Upper lobe of left lung (tissue), 6 donors: ENCODE data around the gene FAXDC2. TPM values are rescaled to one million over a fixed set of nuclear protein-coding genes. Genes with fewer than 3 reads are reported as not detected.

ENCODE experiments used
- ATAC-seq, 2 donors: fragments of 200-7000 bp; cut with Tn5 transposase; one replicate each; pipeline ENCODE4 v1.9.1; 2022; ENCODE audit warnings: mild to moderate bottlenecking in 2 of 2, moderate library complexity in 2 of 2; ENCODE audit not compliant: low FRiP score in 2 of 2
- DNase-seq, 2 donors: peaks; one replicate each; pipeline ENCODE4 v3.0.0-alpha.2; 2019 to 2020
- H3K27ac ChIP-seq, 4 donors: fragments of 200-600 bp; sonication (generic); one replicate each; pipeline ENCODE4 v1.5.1; 2016 to 2019
- H3K27me3 ChIP-seq, 4 donors: fragments of 200-600 bp; sonication (generic); one replicate each; pipeline ENCODE4 v1.5.1; 2017 to 2019
- H3K36me3 ChIP-seq, 4 donors: fragments of 200-600 bp; sonication (generic); one replicate each; pipeline ENCODE4 v1.5.1; 2016 to 2019
- H3K4me1 ChIP-seq, 4 donors: fragments of 200-600 bp; sonication (generic); one replicate each; pipeline ENCODE4 v1.5.1; 2018 to 2019
- H3K4me3 ChIP-seq, 4 donors: fragments of 200-600 bp; sonication (generic); one replicate each; pipeline ENCODE4 v1.5.1; 2017 to 2019; ENCODE audit warnings: mild to moderate bottlenecking in 2 of 4, moderate library complexity in 1 of 4
- H3K9me3 ChIP-seq, 4 donors: fragments of 200-600 bp; sonication (generic); one replicate each; pipeline ENCODE4 v1.5.1; 2018 to 2019
- EP300 ChIP-seq, 4 donors: sonication (generic); formaldehyde crosslinking; IDR thresholded peaks; one replicate each; pipeline ENCODE4 v1.5.1; 2017; ENCODE audit warnings: antibody characterized with exemption in 4 of 4, control low read depth in 2 of 4
- POLR2A ChIP-seq, 4 donors: fragments of 450-650 bp; IDR thresholded peaks; one replicate each; pipeline ENCODE4 v1.5.1; 2016 to 2017; ENCODE audit warnings: antibody characterized with exemption in 4 of 4, mild to moderate bottlenecking in 2 of 4
- POLR2AphosphoS5 ChIP-seq, 2 donors: sonication (generic); formaldehyde crosslinking; IDR thresholded peaks; one replicate each; pipeline ENCODE4 v1.5.1; 2017; ENCODE audit warnings: antibody characterized with exemption in 2 of 2
- WGBS, 2 donors: methylation state at CpG; one replicate each; pipeline ENCODE4 v1.1.5; 2017 to 2018; 5-methylcytosine and 5-hydroxymethylcytosine counted together
- total RNA-seq, 6 donors: library from RNA; depleted of rRNA in 4 of 6; stranded (reverse); fragments of >200 nt in 4 of 6; gene quantifications; one replicate each; pipeline versions ENCODE4 v1.1.0 to v1.2.1, GENCODE V29; 2016 to 2021
- TF ChIP-seq, protein P1 (sequence below), 6 experiments: fragments of 450-650 bp in 4 of 6; fragments of 200-600 bp in 2 of 6; sonication (generic) in 2 of 6; IDR thresholded peaks; one replicate each; pipeline ENCODE4 v1.5.1; 2016 to 2019; ENCODE audit warnings: antibody characterized with exemption in 6 of 6
- donor health status: DM: no; HTN: no; CAD: no; lungs with moderate emphysema.
- donor health status: DM: no; HTN: yes; CAD: no; lungs with severe emphysema.

The FAXDC2 gene
- total RNA-seq, 6 donors from 2014 or later, result 41.7 to 147 (median 60.2) TPM

DNA sequence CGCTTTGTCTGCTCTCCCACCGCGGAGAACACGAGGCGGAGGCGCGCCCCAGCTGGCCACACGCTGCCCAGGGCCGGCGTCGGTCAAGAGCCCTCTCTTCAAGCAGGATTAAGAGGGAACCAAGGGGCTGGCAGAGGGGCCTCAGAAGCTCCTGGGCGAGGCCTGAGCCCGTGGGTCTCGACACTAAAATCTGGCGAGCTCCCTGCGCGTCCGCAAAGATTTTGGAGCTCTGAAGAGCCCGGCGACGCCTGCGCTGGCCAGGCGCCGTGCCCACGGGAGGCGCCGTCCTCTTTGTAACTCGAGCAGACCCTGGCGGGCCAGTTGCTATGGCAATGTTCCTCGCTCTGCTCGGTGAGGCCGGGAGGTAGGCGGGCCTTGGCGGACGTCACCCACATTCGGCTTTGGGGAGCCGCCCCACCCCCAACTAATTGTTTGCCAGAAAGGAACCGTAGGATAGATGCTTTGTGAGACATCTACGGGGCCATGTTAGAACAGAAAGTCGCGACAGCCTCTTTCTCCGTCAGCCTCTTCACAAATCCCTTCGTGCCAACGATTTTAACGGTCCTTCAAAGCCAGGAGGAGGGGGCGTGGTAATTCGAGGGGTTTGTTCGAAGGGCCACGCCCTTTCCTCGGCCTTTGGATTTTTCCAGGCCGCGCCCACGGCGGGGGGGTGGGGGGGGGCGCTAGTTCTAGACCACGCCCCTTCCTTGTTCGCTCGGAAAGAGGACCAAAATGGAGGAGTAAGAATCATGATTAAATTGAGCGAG, 7.3 kb upstream of the FAXDC2 start:
- Histone ChIP-seq H3K27me3 (no peaks in the 10 kb centered on the region), H3K27ac (peak overlapping the region; percentile 97 to 98 (median 98)), H3K36me3 (no peaks in the 10 kb centered on the region), H3K4me1 (peaks cover 34 to 49% (median 40%) of the 10 kb centered on the region in 4 donors), H3K9me3 (no peaks in the 10 kb centered on the region), H3K4me3 (peak overlapping the region; percentile 53 to 89 (median 78))
- peak; percentile 96 to 97 for DNase-seq
- peak; percentile 92 to 96 for ATAC-seq
- TF ChIP-seq POLR2A (IDR thresholded peaks at IDR 0.05), result peak in 3 of 4 donors; percentile 74 to 86 (median 80)
- TF ChIP-seq POLR2AphosphoS5 (IDR thresholded peaks at IDR 0.05), result peak; percentile 47 to 81
- TF ChIP-seq, protein P1, sequence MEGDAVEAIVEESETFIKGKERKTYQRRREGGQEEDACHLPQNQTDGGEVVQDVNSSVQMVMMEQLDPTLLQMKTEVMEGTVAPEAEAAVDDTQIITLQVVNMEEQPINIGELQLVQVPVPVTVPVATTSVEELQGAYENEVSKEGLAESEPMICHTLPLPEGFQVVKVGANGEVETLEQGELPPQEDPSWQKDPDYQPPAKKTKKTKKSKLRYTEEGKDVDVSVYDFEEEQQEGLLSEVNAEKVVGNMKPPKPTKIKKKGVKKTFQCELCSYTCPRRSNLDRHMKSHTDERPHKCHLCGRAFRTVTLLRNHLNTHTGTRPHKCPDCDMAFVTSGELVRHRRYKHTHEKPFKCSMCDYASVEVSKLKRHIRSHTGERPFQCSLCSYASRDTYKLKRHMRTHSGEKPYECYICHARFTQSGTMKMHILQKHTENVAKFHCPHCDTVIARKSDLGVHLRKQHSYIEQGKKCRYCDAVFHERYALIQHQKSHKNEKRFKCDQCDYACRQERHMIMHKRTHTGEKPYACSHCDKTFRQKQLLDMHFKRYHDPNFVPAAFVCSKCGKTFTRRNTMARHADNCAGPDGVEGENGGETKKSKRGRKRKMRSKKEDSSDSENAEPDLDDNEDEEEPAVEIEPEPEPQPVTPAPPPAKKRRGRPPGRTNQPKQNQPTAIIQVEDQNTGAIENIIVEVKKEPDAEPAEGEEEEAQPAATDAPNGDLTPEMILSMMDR (IDR thresholded peaks at IDR 0.05), result peak in 3 of 6 experiments; percentile 12 to 20 (median 15)
- TF ChIP-seq EP300 (IDR thresholded peaks at IDR 0.05), result no peak
- WGBS, 2 donors, result 0 to 3% methylated on average over 29 to 50 of the region's 59 CpGs

DNA sequence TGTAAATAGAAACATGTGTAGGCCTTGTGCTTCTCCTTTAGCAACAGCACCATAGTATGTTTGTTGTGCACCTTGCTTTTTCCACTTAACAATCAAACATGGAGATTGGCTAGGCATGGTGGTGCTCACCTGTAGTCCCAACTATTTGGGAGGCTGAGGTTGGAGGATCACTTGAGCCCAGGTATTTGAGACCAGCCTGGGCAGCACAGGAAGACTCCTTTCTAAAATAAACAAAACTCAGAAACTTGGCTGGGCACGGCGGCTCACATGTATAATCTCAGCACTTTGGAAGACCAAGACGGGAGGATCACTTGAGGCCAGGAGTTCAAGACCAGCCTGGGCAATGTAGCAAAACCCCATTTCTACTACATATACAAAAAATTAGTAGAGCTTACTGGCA, 948 bp upstream of the FAXDC2 start:
- Histone ChIP-seq H3K27ac (peak overlapping the region; percentile 54 to 86 (median 76)), H3K27me3 (no peaks in the 10 kb centered on the region), H3K36me3 (no peaks in the 10 kb centered on the region), H3K4me1 (peaks cover 17 to 56% (median 34%) of the 10 kb centered on the region in 4 donors), H3K4me3 (peak overlapping the region in 1 of 4 donors; percentile 60), H3K9me3 (no peaks in the 10 kb centered on the region)
- 64 to 75% methylated on average over 3 of the region's 3 CpGs for WGBS, 2 donors
- DNase-seq, result no peak
- ATAC-seq, result no peak
- no peak for TF ChIP-seq POLR2A (IDR thresholded peaks at IDR 0.05)
- no peak for TF ChIP-seq POLR2AphosphoS5 (IDR thresholded peaks at IDR 0.05)
- TF ChIP-seq, protein P1 (IDR thresholded peaks at IDR 0.05), result no peak
- no peak for TF ChIP-seq EP300 (IDR thresholded peaks at IDR 0.05)

DNA sequence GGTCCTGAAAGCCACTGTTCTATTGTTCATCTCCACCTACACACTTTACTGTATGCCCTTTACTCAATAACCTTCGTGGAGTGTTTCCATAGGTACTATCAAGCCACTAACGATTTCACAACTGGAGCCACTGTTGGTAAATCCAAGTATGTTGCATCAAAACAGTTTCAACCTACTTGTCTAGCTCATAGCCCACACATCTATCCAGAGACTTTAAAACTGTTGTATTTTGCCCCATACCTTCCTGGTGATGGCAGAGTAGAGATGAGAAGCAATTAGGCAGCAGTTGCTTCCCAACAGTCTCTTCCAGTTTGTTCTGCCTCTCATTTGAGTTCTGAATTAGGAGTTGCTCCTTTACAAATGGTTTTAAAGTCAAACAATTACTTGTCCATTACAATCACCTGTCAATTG, 607 bp downstream of the FAXDC2 start:
- no peak for DNase-seq
- peak overlapping the region; percentile 37 to 63 (median 56) for H3K4me3 ChIP-seq
- 11 to 14% methylated on average over 2 of the region's 2 CpGs for WGBS, 2 donors
- ATAC-seq, result peak; percentile 44 to 49
- no peaks in the 10 kb centered on the region for H3K9me3 ChIP-seq
- H3K27me3 ChIP-seq, result no peaks in the 10 kb centered on the region
- H3K27ac ChIP-seq, result peak overlapping the region; percentile 54 to 86 (median 76)
- peaks cover 23 to 51% (median 38%) of the 10 kb centered on the region in 4 donors for H3K4me1 ChIP-seq
- TF ChIP-seq POLR2AphosphoS5 (IDR thresholded peaks at IDR 0.05), result no peak
- TF ChIP-seq, protein P1 (IDR thresholded peaks at IDR 0.05), result no peak
- TF ChIP-seq POLR2A (IDR thresholded peaks at IDR 0.05), result no peak
- no peak for TF ChIP-seq EP300 (IDR thresholded peaks at IDR 0.05)
- no peaks in the 10 kb centered on the region for H3K36me3 ChIP-seq

DNA sequence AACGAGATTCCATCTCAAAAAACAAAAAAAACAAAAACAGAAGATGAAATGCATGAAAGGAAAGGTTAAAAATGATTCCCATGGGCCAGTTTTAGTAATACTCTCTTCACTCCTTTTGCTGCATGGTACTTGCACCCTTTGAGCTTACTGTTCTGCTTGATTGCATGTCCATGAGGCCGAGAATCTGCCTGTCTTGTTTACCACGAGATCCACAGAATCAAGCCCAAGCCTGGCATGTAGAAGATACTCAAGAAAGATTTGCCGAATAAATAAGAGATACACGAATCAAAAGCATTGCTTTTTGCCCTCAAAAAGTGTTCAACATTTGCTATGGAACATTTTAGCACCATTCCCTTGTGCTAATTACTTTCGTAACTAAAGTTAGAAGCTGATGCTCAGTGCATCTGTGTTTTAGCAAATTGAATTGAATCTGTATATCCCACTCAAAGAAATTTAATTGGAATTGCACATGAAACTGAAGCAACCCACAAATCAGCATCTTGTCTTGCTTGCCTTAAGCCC, 1.1 kb downstream of the FAXDC2 start:
- ATAC-seq, result no peak
- no peaks in the 10 kb centered on the region for H3K9me3 ChIP-seq
- H3K27me3 ChIP-seq, result no peaks in the 10 kb centered on the region
- peak overlapping the region in 3 of 4 donors; percentile 54 to 86 (median 85) for H3K27ac ChIP-seq
- no peaks in the 10 kb centered on the region for H3K36me3 ChIP-seq
- 49 to 68% methylated on average over 6 of the region's 6 CpGs for WGBS, 2 donors
- no peak for DNase-seq
- H3K4me3 ChIP-seq, result peak overlapping the region in 3 of 4 donors; percentile 52 to 63 (median 60)
- peaks cover 23 to 52% (median 40%) of the 10 kb centered on the region in 4 donors for H3K4me1 ChIP-seq
- no peak for TF ChIP-seq POLR2A (IDR thresholded peaks at IDR 0.05)
- no peak for TF ChIP-seq POLR2AphosphoS5 (IDR thresholded peaks at IDR 0.05)
- TF ChIP-seq EP300 (IDR thresholded peaks at IDR 0.05), result no peak
- TF ChIP-seq, protein P1 (IDR thresholded peaks at IDR 0.05), result no peak
